Measurements from ENCODE around the gene RDH16.

The RDH16 gene

DNA sequence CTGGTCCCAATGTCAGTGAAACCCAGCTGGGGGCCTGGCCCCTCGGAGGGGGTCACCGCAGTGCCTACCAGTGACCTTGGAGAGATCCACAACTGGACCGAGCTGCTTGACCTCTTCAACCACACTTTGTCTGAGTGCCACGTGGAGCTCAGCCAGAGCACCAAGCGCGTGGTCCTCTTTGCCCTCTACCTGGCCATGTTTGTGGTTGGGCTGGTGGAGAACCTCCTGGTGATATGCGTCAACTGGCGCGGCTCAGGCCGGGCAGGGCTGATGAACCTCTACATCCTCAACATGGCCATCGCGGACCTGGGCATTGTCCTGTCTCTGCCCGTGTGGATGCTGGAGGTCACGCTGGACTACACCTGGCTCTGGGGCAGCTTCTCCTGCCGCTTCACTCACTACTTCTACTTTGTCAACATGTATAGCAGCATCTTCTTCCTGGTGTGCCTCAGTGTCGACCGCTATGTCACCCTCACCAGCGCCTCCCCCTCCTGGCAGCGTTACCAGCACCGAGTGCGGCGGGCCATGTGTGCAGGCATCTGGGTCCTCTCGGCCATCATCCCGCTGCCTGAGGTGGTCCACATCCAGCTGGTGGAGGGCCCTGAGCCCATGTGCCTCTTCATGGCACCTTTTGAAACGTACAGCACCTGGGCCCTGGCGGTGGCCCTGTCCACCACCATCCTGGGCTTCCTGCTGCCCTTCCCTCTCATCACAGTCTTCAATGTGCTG, 38.0 kb upstream of the RDH16 start:
- no peak overlapping the region for H3K4me3 ChIP-seq (ENCODE audit: low read length)
- TF ChIP-seq, protein P1, sequence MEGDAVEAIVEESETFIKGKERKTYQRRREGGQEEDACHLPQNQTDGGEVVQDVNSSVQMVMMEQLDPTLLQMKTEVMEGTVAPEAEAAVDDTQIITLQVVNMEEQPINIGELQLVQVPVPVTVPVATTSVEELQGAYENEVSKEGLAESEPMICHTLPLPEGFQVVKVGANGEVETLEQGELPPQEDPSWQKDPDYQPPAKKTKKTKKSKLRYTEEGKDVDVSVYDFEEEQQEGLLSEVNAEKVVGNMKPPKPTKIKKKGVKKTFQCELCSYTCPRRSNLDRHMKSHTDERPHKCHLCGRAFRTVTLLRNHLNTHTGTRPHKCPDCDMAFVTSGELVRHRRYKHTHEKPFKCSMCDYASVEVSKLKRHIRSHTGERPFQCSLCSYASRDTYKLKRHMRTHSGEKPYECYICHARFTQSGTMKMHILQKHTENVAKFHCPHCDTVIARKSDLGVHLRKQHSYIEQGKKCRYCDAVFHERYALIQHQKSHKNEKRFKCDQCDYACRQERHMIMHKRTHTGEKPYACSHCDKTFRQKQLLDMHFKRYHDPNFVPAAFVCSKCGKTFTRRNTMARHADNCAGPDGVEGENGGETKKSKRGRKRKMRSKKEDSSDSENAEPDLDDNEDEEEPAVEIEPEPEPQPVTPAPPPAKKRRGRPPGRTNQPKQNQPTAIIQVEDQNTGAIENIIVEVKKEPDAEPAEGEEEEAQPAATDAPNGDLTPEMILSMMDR (conservative IDR thresholded peaks at IDR 0.05; ENCODE audit: low read depth, low read length), result no peak
- DNase-seq (ENCODE audit: low read depth), result no peak

DNA sequence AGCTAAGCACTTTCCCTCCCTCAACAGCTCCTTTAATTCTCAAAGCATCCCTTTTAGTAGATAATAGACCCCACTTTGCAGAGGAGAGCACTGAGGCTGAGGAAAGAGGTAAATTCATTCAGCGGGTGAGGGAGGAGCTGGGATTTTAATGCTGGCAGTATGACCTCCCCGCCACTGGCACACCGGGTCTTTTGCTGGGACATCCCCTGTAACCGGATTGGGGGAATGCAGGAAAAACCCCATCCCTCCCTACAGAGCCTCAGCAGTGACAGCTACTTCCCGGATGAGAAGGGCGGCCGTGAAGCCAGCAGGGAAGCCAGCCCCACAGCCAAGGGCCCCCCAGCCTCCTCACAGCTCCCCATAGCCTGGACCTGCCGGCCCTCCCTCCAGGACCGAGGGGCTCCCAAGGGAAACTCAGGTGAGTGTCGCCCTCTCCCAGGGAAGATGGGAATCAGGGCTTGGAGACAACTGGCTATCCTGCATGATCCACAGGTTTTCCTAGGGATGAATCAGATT, 36.9 kb upstream of the RDH16 start:
- DNase-seq (ENCODE audit: low read depth), result no peak
- H3K4me3 ChIP-seq (ENCODE audit: low read length), result no peak overlapping the region
- TF ChIP-seq, protein P1 (conservative IDR thresholded peaks at IDR 0.05; ENCODE audit: low read depth, low read length), result no peak

DNA sequence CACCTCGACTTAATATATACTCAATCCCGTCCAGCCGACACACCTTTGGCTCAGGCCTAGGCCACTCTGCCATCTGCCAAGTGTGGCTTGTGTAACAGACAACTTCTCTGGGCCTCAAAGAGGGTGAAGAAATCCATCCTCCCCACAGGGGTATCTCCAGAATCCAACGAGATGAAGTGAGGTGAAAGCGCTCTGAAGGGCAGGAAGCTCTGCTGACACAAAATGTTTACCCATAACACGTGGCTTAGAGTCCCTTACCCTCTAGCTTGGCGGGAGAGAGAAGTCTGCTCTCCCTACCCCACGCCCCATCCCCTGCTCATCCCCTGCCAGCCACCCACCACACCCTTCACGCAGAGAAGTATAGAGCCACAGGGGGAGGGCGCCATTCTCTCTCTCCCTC, 35.9 kb upstream of the RDH16 start:
- DNase-seq (ENCODE audit: low read depth), result no peak
- TF ChIP-seq, protein P1 (conservative IDR thresholded peaks at IDR 0.05; ENCODE audit: low read depth, low read length), result no peak
- H3K4me3 ChIP-seq (ENCODE audit: low read length), result no peak overlapping the region

DNA sequence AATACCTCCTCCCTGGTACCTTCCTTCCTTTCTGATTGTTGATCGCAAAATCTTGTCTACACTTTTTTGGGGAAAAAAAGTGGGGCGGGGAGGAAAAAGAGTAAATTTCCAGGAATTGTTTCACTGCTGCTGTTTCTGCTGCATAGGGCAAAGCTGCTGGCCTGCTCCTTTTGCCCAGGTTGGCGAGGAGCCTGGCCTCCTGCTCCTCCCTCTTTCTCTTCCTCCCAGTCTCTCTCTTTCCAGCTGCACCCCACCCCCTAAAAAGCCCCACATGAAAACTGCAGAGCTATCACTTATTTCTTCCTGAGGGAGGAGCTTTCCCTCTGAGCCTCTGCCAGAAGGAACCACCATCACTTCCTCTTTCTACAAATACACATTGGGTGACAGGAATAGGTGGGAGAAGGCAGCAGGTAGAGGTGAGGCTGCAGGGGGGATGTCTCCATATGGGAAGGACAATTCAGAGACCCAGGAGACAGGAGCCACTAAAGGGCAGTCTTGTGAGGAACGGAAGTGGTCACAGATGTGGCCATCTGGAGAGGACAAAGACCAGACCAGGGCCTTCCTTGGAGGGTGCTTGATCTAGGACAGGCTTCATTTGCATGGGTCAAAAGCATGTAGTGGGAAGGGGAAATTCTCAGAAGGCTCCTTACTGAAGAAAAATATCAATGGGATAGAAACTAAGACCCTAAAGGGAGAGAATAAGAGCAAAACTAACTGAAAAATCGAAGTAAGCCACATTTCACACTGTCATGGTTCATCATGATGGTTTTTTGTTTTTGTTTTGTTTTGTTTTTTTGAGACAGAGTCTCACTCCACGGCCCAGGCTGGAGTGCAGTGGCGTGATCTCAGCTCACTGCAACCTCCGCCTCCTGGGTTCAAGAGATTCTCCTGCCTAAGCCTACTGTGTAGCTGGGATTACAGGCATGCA, 34.2 kb upstream of the RDH16 start:
- DNase-seq (ENCODE audit: low read depth), result no peak
- TF ChIP-seq, protein P1 (conservative IDR thresholded peaks at IDR 0.05; ENCODE audit: low read depth, low read length), result no peak

DNA sequence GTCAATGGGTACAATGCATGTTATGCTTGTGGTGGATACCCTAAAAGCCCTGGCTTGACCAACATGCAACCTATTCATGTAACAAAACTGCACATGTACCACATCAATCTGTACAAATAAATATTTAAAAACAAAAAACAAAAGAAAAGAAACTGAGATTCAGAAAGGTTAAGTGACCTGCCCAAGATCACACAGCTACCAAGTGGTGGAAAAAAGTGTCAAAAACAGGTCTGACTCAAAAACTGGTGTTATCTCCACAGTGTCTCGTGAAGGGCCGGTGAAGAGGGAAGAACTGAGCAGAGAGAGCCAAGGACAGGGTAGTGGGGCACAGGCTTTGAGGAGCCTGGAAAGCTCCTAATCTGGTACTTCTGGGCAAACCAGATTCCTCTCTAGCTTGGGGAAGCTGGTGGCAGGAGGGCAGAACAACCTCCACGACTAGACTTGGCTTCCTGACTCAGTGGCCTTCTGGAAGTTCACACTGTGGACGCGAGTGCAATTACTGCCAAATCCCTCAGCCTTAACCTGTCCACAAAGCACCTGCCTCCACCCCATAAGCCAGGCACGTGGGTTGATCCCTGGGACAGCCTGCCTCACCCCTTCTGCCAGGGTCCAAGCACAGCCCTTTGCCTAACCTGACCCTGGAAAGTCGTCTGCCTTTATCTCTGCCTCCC, 33.4 kb upstream of the RDH16 start:
- no peak for DNase-seq (ENCODE audit: low read depth)
- H3K4me3 ChIP-seq (ENCODE audit: low read length), result no peak overlapping the region
- TF ChIP-seq, protein P1 (conservative IDR thresholded peaks at IDR 0.05; ENCODE audit: low read depth, low read length), result no peak

More for the DNA sequence above, 34.2 kb upstream of the RDH16 start:
- no peak overlapping the region for H3K4me3 ChIP-seq (ENCODE audit: low read length)

DNA sequence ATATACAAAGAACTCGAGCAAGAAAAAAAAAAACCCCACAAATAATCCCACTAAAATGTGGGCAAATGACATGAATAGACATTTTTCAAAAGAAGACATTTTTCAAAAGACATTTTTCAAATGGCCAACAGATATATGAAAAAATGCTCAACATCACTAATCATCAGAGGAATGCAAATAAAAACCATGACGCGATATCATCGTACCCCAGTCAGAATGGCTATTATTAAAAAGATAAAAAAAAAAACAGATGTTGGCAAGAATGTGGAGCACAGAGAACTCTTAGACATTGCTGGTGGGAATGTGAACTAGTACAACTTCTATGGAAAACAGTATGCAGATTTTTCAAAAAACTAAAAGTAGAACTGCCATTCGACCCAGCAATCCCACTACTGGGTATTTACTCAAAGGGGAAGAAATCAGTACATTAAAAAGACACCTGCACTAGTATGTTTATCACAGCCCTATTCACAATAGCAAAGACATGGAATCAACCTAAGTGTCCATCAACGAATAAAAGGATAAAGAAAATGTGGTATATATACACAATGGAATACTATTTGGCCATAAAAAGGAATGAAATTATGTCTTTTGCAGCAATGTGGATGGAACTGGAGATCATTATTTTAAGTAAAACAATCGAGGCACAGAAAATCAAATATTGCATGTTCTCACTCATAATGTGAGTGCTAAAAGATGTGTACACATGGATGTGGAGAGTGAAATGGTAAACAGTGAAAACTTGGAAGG, 32.6 kb upstream of the RDH16 start:
- TF ChIP-seq, protein P1 (conservative IDR thresholded peaks at IDR 0.05; ENCODE audit: low read depth, low read length), result no peak
- H3K4me3 ChIP-seq (ENCODE audit: low read length), result no peak overlapping the region
- no peak for DNase-seq (ENCODE audit: low read depth)
